Loucy (cell line): ENCODE measurements around the gene MAML2.
A peak's percentile ranks its signal among the peaks of the same experiment; 100 is the strongest.

Experiments
- H2AFZ ChIP-seq: fragments of 200-600 bp; sonication (generic); 2 replicates; pipeline ENCODE4 v1.6.0; 2016; ENCODE audit warnings: antibody characterized with exemption, mild to moderate bottlenecking, low read length, moderate library complexity
- H3F3A ChIP-seq: fragments of 200-600 bp; 2 replicates; pipeline ENCODE4 v1.6.0; 2016; ENCODE audit warnings: antibody characterized with exemption, low read depth, mild to moderate bottlenecking
- H3K27me3 ChIP-seq: fragments of 200-600 bp; sonication (generic); 2 replicates; pipeline ENCODE4 v1.6.1; 2014; ENCODE audit warnings: low read length, mild to moderate bottlenecking; ENCODE audit not compliant: insufficient read depth, poor library complexity, severe bottlenecking
- H3K36me3 ChIP-seq: fragments of 200-600 bp; sonication (generic); 2 replicates; pipeline ENCODE4 v1.6.1; 2016; ENCODE audit warnings: low read length; ENCODE audit not compliant: insufficient read depth
- H3K4me1 ChIP-seq: fragments of 200-600 bp; sonication (generic); 2 replicates; pipeline ENCODE4 v1.5.1; 2014; ENCODE audit warnings: low read length, mild to moderate bottlenecking; ENCODE audit not compliant: insufficient read depth, poor library complexity, severe bottlenecking
- H3K4me2 ChIP-seq: fragments of 200-600 bp; sonication (generic); 2 replicates; pipeline ENCODE4 v1.6.0; 2014; ENCODE audit warnings: antibody characterized with exemption, low read length, low read depth, mild to moderate bottlenecking; ENCODE audit not compliant: poor library complexity, severe bottlenecking
- H3K4me3 ChIP-seq: fragments of 200-600 bp; sonication (generic); 2 replicates; pipeline ENCODE4 v1.5.1; 2014; ENCODE audit warnings: low read length, mild to moderate bottlenecking, mixed read lengths; ENCODE audit not compliant: poor library complexity, severe bottlenecking
- H3K79me2 ChIP-seq: fragments of 200-600 bp; sonication (generic); 2 replicates; pipeline ENCODE4 v1.6.1; 2014; ENCODE audit warnings: low read length; ENCODE audit not compliant: insufficient read depth
- H3K9ac ChIP-seq: fragments of 200-600 bp; sonication (generic); 2 replicates; pipeline ENCODE4 v1.6.0; 2014; ENCODE audit warnings: mild to moderate bottlenecking, low read depth, low read length, moderate library complexity; ENCODE audit not compliant: poor library complexity, severe bottlenecking
- H3K9me2 ChIP-seq: fragments of 200-600 bp; sonication (generic); replicated peaks from 2 replicates; pipeline ENCODE4 v1.6.1; 2016; ENCODE audit warnings: low read depth, low read length, mixed read lengths
- H3K9me3 ChIP-seq: fragments of 200-600 bp; sonication (generic); 2 replicates; pipeline ENCODE4 v1.6.1; 2014; ENCODE audit warnings: mild to moderate bottlenecking, antibody characterized with exemption, low read length, low read depth; ENCODE audit not compliant: insufficient read depth
- H4K20me1 ChIP-seq: fragments of 200-600 bp; sonication (generic); 2 replicates; pipeline ENCODE4 v1.6.0; 2014; ENCODE audit warnings: antibody characterized with exemption, low read length, mild to moderate bottlenecking; ENCODE audit not compliant: insufficient read depth, poor library complexity, severe bottlenecking
- CTCF ChIP-seq: fragments of 200-600 bp; sonication (generic); conservative IDR thresholded peaks from 2 replicates; pipeline ENCODE4 v1.5.1; 2014; ENCODE audit warnings: mild to moderate bottlenecking, antibody characterized with exemption, low read length
- EZH2phosphoT487 ChIP-seq: fragments of 200-600 bp; IDR thresholded peaks from 2 replicates; pipeline ENCODE4 v1.6.1; 2018; ENCODE audit warnings: antibody characterized with exemption, mild to moderate bottlenecking, moderate library complexity, borderline replicate concordance

Gene MAML2

GRCh38 chr11:96205460-96205809 is 137.6 kb downstream of the MAML2 start:
- no peak overlapping the region for H3K4me2 ChIP-seq
- peaks cover 12% of the 10 kb centered on the region for H3F3A ChIP-seq
- no peaks in the 10 kb centered on the region for H3K9me2 ChIP-seq
- no peaks in the 10 kb centered on the region for H3K9me3 ChIP-seq
- H3K79me2 ChIP-seq: no peaks in the 10 kb centered on the region
- H3K4me3 ChIP-seq: no peak overlapping the region
- peaks cover 29% of the 10 kb centered on the region for H3K4me1 ChIP-seq
- no peak overlapping the region for H3K9ac ChIP-seq
- H4K20me1 ChIP-seq: no peaks in the 10 kb centered on the region
- H2AFZ ChIP-seq: 0 out of 2 replicates have a peak overlapping the region, but pooled peaks have one; percentile 9
- H3K27me3 ChIP-seq: no peaks in the 10 kb centered on the region
- no peaks in the 10 kb centered on the region for H3K36me3 ChIP-seq
- TF ChIP-seq CTCF (no peak), EZH2phosphoT487 (no peak)

DNA sequence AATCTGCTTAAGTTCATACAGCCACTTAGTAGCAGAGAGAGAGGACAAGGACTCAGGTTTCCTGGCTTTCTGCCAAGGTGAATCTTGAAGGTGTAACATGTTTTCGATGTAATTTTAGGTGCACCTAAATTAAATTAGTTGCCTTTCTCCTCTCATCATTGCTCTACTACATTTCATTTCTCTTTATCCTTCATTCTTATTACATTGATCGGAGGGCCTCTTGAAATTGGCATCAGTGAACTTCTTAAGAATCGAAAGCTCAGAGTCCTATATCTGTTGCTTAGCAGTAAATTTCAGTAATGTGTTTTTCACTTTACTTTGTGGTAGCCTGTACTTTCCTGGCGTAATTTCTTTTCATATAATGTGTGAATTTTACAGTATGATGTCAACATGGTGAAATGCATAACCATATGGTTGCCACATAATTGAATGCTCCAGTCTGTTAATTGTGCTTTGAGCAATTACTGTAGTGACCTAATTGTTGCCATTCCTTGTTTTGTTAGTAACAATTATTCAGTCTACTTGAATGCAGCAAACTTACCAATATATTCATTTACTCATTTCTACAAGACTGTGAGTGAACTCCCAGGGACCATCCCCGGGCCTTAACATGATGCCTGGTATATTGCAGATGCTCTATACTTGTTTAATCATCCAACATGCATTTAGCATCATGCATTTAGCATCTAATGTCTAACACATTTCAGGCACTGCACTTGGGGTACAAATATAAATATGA is 138.1 kb downstream of the MAML2 start:
- no peaks in the 10 kb centered on the region for H4K20me1 ChIP-seq
- no peak overlapping the region for H3K4me3 ChIP-seq
- no peaks in the 10 kb centered on the region for H3K9me3 ChIP-seq
- TF ChIP-seq CTCF: no peak
- TF ChIP-seq EZH2phosphoT487: no peak
- no peaks in the 10 kb centered on the region for H3K36me3 ChIP-seq
- peaks cover 12% of the 10 kb centered on the region for H3F3A ChIP-seq
- peaks cover 29% of the 10 kb centered on the region for H3K4me1 ChIP-seq
- no peaks in the 10 kb centered on the region for H3K9me2 ChIP-seq
- no peak overlapping the region for H3K9ac ChIP-seq
- H3K79me2 ChIP-seq: no peaks in the 10 kb centered on the region
- no peaks in the 10 kb centered on the region for H3K27me3 ChIP-seq
- H3K4me2 ChIP-seq: no peak overlapping the region
- H2AFZ ChIP-seq: 0 out of 2 replicates have a peak overlapping the region, but pooled peaks have one; percentile 9

DNA sequence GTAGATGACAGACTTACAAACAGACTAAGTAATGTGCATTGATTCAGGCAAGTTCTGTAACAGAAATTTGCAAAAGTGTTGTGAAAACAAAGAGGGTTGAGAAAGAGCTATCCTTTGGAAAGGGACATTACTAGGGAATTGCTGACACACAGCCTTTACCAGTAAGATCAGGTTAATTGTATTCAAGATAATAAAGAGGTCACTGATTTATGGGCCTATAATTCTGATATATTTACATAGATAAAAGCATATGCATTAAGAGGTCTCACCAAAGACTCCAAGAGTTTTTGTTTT is 138.7 kb downstream of the MAML2 start:
- no peaks in the 10 kb centered on the region for H4K20me1 ChIP-seq
- H3K36me3 ChIP-seq: no peaks in the 10 kb centered on the region
- TF ChIP-seq CTCF (no peak), EZH2phosphoT487 (no peak)
- no peak overlapping the region for H3K4me2 ChIP-seq
- peaks cover 29% of the 10 kb centered on the region for H3K4me1 ChIP-seq
- no peaks in the 10 kb centered on the region for H3K79me2 ChIP-seq
- no peaks in the 10 kb centered on the region for H3K9me2 ChIP-seq
- H3K27me3 ChIP-seq: no peaks in the 10 kb centered on the region
- H3F3A ChIP-seq: peaks cover 12% of the 10 kb centered on the region
- no peaks in the 10 kb centered on the region for H3K9me3 ChIP-seq
- H2AFZ ChIP-seq: no peak overlapping the region
- no peak overlapping the region for H3K4me3 ChIP-seq
- no peak overlapping the region for H3K9ac ChIP-seq
